ENCODE measurements around the gene STK24.

GRCh38 chr13:98429531-98429930, 147.4 kb downstream of the STK24 start:
- TF ChIP-seq CHD1 (IDR thresholded peaks at IDR 0.05; ENCODE audit: low read depth, low read length) = no peak
- no peak for TF ChIP-seq YY1 (IDR thresholded peaks at IDR 0.05; ENCODE audit: low read depth, low read length)
- TF ChIP-seq CTCF (IDR thresholded peaks at IDR 0.05; ENCODE audit: control extremely low read depth in 1 of 3, insufficient read depth in 1 of 3, low read depth in 1 of 3, low read length in 3 of 3) = no peak
- TF ChIP-seq EGR1 (IDR thresholded peaks at IDR 0.05; ENCODE audit: borderline replicate concordance, low read depth, low read length) = no peak
- no peak for TF ChIP-seq CHD2 (IDR thresholded peaks at IDR 0.05; ENCODE audit: low read length)
- no peak for TF ChIP-seq POLR2AphosphoS5 (IDR thresholded peaks at IDR 0.05; ENCODE audit: low read depth, low read length)
- TF ChIP-seq, protein P1, sequence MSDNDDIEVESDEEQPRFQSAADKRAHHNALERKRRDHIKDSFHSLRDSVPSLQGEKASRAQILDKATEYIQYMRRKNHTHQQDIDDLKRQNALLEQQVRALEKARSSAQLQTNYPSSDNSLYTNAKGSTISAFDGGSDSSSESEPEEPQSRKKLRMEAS (IDR thresholded peaks at IDR 0.05) = no peak
- TF ChIP-seq EZH2 (IDR thresholded peaks at IDR 0.05; ENCODE audit: low read depth, low read length, severe bottlenecking) = no peak
- no peak for TF ChIP-seq EP300 (IDR thresholded peaks at IDR 0.05; ENCODE audit: borderline replicate concordance in 1 of 2, low read depth in 2 of 2, low read length in 2 of 2)
- no peak for TF ChIP-seq JUN (IDR thresholded peaks at IDR 0.05; ENCODE audit: low read depth, low read length)
- TF ChIP-seq TBP (IDR thresholded peaks at IDR 0.05; ENCODE audit: low read depth, low read length) = no peak
- TF ChIP-seq CEBPB (IDR thresholded peaks at IDR 0.05; ENCODE audit: low read depth, low read length) = no peak
- TF ChIP-seq CBX5 (IDR thresholded peaks at IDR 0.05; ENCODE audit: low read depth, low read length) = no peak
